Vagina (tissue), 2 donors: ENCODE data around the gene COL27A1.

Source experiments
- CTCF ChIP-seq, 3 experiments: fragments of 450-650 bp in 2 of 3; fragments of 200-600 bp in 1 of 3; sonication (generic) in 1 of 3; IDR thresholded peaks; one replicate each; pipeline ENCODE4 v1.5.1; 2017 to 2019; ENCODE audit warnings: antibody characterized with exemption in 3 of 3, mild to moderate bottlenecking in 2 of 3, moderate library complexity in 2 of 3
- POLR2AphosphoS5 ChIP-seq, 2 donors: sonication (generic); formaldehyde crosslinking; IDR thresholded peaks; one replicate each; pipeline ENCODE4 v1.9.0; 2017; ENCODE audit warnings: antibody characterized with exemption in 2 of 2, mild to moderate bottlenecking in 2 of 2, low read depth in 1 of 2; ENCODE audit not compliant: insufficient read depth in 1 of 2

GRCh38 chr9:114174876-114175771 lies 19.8 kb downstream of the COL27A1 start:
- peak in 1 of 2 donors; percentile 74 for TF ChIP-seq POLR2AphosphoS5 (IDR thresholded peaks at IDR 0.05; ENCODE audit: insufficient read depth in 1 of 2, low read depth in 1 of 2)
- TF ChIP-seq CTCF (IDR thresholded peaks at IDR 0.05), result no peak
